ENCODE measurements around the gene SLC12A4.
A peak's percentile ranks its signal among the peaks of the same experiment; 100 is the strongest.
"Not testable (repeated sequence)": the region's sequence is repeated elsewhere in the genome, so short reads cannot be mapped to it uniquely, and the experiment has no call there.

The SLC12A4 gene

DNA sequence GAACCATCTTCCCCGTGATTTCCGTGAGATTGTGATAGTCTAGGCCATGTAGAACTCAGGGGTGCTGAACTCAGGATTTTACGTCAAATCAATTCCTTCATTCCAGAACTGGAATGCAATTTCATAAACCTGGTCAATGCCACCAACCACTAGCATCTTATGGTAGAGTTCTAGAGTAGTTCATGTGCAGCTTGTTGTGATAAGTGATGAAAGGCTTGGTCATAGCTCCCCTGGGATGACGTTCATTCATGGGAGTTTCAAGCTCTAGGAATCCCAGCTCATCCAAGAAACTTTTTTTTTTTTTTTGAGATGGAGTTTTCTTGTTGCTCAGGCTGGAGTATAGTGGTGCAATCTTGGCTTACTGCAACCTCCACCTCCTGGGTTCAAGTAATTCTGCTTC, 34.6 kb upstream of the SLC12A4 start:
- peak; percentile 18 for DNase-seq (ENCODE audit: low read depth)

DNA sequence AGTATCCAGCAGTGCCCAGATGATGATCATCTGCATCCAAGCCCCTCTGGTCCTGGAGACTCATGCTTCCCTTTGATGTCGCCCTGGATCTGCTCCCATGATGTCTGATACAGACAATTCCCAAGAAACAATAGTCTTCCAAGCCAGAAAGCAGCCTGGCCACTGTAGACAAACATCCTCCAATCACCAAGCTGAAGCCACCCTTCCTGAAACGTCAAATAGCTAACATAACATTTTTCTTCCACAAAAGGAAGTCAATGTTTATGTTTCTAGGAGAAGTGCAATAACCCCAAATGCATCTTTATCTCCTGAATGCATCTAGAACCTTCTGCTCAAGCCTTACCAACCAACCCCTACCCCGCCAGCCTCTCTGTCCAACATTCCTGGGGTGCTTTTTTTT, 32.0 kb upstream of the SLC12A4 start:
- no peak overlapping the region for H3K4me3 ChIP-seq (replicated peaks; ENCODE audit: low read depth, low read length)
- TF ChIP-seq, protein P1, sequence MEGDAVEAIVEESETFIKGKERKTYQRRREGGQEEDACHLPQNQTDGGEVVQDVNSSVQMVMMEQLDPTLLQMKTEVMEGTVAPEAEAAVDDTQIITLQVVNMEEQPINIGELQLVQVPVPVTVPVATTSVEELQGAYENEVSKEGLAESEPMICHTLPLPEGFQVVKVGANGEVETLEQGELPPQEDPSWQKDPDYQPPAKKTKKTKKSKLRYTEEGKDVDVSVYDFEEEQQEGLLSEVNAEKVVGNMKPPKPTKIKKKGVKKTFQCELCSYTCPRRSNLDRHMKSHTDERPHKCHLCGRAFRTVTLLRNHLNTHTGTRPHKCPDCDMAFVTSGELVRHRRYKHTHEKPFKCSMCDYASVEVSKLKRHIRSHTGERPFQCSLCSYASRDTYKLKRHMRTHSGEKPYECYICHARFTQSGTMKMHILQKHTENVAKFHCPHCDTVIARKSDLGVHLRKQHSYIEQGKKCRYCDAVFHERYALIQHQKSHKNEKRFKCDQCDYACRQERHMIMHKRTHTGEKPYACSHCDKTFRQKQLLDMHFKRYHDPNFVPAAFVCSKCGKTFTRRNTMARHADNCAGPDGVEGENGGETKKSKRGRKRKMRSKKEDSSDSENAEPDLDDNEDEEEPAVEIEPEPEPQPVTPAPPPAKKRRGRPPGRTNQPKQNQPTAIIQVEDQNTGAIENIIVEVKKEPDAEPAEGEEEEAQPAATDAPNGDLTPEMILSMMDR (IDR thresholded peaks at IDR 0.05; ENCODE audit: low read length, missing control alignments): no peak
- peak; percentile 22 for DNase-seq (ENCODE audit: low read depth)

More for the DNA sequence above, 34.6 kb upstream of the SLC12A4 start:
- no peak overlapping the region for H3K4me3 ChIP-seq (replicated peaks; ENCODE audit: low read depth, low read length)
- TF ChIP-seq, protein P1 (IDR thresholded peaks at IDR 0.05; ENCODE audit: low read length, missing control alignments): no peak

GRCh38 chr16:67999985-68000384, 31.5 kb upstream of the SLC12A4 start:
- DNase-seq (ENCODE audit: low read depth): no peak
- TF ChIP-seq, protein P1 (IDR thresholded peaks at IDR 0.05; ENCODE audit: low read length, missing control alignments): no peak
- no peak overlapping the region for H3K4me3 ChIP-seq (replicated peaks; ENCODE audit: low read depth, low read length)

- H3K4me3 ChIP-seq (replicated peaks; ENCODE audit: low read depth, low read length); DNase-seq (ENCODE audit: low read depth): not testable (repeated sequence)
These were observed 30.6 kb upstream of the SLC12A4 start, which contains the start of gene DPEP2 for GRCh38 chr16:67998779-67999688. TSS of gene DPEP2 (minus strand) at chr16:67999484. CDS start at chr16:67993212, 6,272 bp downstream.

GRCh38 chr16:67998231-67998778, 29.9 kb upstream of the SLC12A4 start:
- not testable (repeated sequence) for H3K4me3 ChIP-seq (replicated peaks; ENCODE audit: low read depth, low read length); DNase-seq (ENCODE audit: low read depth)

GRCh38 chr16:67996666-67997065, 28.2 kb upstream of the SLC12A4 start:
- TF ChIP-seq, protein P1 (IDR thresholded peaks at IDR 0.05; ENCODE audit: low read length, missing control alignments): no peak
- no peak for DNase-seq (ENCODE audit: low read depth)
- no peak overlapping the region for H3K4me3 ChIP-seq (replicated peaks; ENCODE audit: low read depth, low read length)

DNA sequence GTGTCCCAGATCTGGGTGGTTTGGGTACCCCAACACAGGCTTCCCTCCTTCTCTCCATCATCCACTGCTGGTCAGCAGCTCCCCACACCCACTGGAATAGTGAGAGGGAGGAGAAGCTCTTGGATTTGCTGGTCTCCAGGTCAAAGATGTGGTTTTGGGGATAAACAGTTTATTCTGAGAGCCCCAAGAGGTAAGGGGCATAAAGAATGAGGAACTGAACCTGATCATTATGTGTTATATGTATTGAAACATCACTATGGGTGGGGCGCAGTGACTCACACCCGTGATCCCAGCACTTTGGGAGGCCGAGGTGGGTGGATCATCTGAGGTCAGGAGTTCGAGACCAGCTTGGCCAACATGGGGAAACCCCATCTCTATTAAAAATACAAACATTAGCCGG, 27.0 kb upstream of the SLC12A4 start:
- TF ChIP-seq, protein P1 (IDR thresholded peaks at IDR 0.05; ENCODE audit: low read length, missing control alignments): no peak
- DNase-seq (ENCODE audit: low read depth): no peak
- H3K4me3 ChIP-seq (replicated peaks; ENCODE audit: low read depth, low read length): no peak overlapping the region

DNA sequence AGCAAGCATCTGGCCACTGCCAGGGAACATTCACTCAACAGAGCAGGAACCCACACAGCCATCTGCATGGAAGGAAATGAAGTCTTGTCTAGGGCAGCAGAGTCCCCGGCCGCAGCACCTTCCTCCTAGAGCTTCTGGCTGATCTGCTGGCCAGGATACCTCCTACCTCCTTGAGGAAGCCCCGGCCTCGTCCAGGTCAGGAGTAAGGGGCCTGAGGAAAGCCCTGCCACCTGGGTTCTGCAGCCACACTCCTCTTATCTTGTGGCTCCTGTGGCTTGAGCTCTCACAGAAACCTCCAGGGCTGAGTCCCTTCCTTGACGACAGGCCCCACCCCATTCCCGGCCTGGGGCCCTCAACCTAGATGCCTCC, 25.6 kb upstream of the SLC12A4 start:
- not testable (repeated sequence) for H3K4me3 ChIP-seq (replicated peaks; ENCODE audit: low read depth, low read length); DNase-seq (ENCODE audit: low read depth)
